Activated B cell treated with CpG ODN at 0.5 μM for 24 hours (primary cell): ENCODE results near the gene SLC25A30. TPM values are rescaled to one million over a fixed set of nuclear protein-coding genes. Genes with fewer than 3 reads are reported as not detected.

Experiments
- ATAC-seq: fragments of 200-7000 bp; cut with Tn5 transposase; one replicate; pipeline ENCODE4 v1.10.0; 2021; ENCODE audit warnings: low read depth, mild to moderate bottlenecking, moderate library complexity
- CTCF ChIA-PET: fragments of 350-600 bp; sonication (Branson Sonifier 250); formaldehyde crosslinking; loops from one replicate; lab custom pipeline; 2021; ENCODE audit warnings: antibody characterized with exemption; lab: Charles Lee
- POLR2A ChIA-PET: fragments of 350-600 bp; sonication (Branson Sonifier 250); formaldehyde crosslinking; loops from one replicate; lab custom pipeline; 2021; ENCODE audit warnings: antibody characterized with exemption; lab: Charles Lee
- DNase-seq: peaks from one replicate; pipeline ENCODE4 v3.0.0; 2022
- H3K27ac Mint-ChIP-seq: one replicate; pipeline ENCODE4 v1.8.0; 2020; ENCODE audit warnings: mixed read lengths
- H3K27me3 Mint-ChIP-seq: one replicate; pipeline ENCODE4 v1.8.0; 2021; ENCODE audit warnings: mixed read lengths
- H3K36me3 Mint-ChIP-seq: one replicate; pipeline ENCODE4 v1.8.0; 2021; ENCODE audit warnings: low read depth, mixed read lengths
- H3K4me1 Mint-ChIP-seq: one replicate; pipeline ENCODE4 v1.8.0; 2021; ENCODE audit warnings: mixed read lengths
- H3K4me3 Mint-ChIP-seq: one replicate; pipeline ENCODE4 v1.8.0; 2020; ENCODE audit warnings: mild to moderate bottlenecking, mixed read lengths
- H3K9me3 Mint-ChIP-seq: one replicate; pipeline ENCODE4 v1.8.0; 2020; ENCODE audit warnings: mixed read lengths
- intact Hi-C: fragments of 100-400 bp; cut with micrococcal nuclease; formaldehyde crosslinking; loops from one replicate; pipeline ENCODE4 v1.15.1; 2024
- total RNA-seq: library from RNA; stranded (reverse); gene quantifications from 2 replicates; pipeline ENCODE4 v1.2.3, GENCODE V29; 2022
- TF ChIP-seq, protein P1 (sequence below): fragments of 200-600 bp; IDR thresholded peaks from one replicate; pipeline ENCODE4 v1.8.0; 2022; ENCODE audit warnings: antibody characterized with exemption, mild to moderate bottlenecking

Gene SLC25A30
- total RNA-seq, 1 donor from 2014 or later, result 19.3 TPM

GRCh38 chr13:45364876-45365557 is 53.2 kb downstream of the SLC25A30 start:
- H3K36me3 Mint-ChIP-seq, result peaks cover 27% of the 10 kb centered on the region
- ATAC-seq (no peak), DNase-seq (no peak)
- H3K27ac Mint-ChIP-seq, result no peak overlapping the region
- CTCF ChIA-PET, result no interaction called here
- H3K4me3 Mint-ChIP-seq, result no peak overlapping the region
- POLR2A ChIA-PET, result no interaction called here
- TF ChIP-seq, protein P1, sequence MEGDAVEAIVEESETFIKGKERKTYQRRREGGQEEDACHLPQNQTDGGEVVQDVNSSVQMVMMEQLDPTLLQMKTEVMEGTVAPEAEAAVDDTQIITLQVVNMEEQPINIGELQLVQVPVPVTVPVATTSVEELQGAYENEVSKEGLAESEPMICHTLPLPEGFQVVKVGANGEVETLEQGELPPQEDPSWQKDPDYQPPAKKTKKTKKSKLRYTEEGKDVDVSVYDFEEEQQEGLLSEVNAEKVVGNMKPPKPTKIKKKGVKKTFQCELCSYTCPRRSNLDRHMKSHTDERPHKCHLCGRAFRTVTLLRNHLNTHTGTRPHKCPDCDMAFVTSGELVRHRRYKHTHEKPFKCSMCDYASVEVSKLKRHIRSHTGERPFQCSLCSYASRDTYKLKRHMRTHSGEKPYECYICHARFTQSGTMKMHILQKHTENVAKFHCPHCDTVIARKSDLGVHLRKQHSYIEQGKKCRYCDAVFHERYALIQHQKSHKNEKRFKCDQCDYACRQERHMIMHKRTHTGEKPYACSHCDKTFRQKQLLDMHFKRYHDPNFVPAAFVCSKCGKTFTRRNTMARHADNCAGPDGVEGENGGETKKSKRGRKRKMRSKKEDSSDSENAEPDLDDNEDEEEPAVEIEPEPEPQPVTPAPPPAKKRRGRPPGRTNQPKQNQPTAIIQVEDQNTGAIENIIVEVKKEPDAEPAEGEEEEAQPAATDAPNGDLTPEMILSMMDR, result no peak
- no peaks in the 10 kb centered on the region for H3K27me3 Mint-ChIP-seq
- peaks cover 6% of the 10 kb centered on the region for H3K9me3 Mint-ChIP-seq
- intact Hi-C loops, result no loop called here
- peaks cover 26% of the 10 kb centered on the region for H3K4me1 Mint-ChIP-seq

DNA sequence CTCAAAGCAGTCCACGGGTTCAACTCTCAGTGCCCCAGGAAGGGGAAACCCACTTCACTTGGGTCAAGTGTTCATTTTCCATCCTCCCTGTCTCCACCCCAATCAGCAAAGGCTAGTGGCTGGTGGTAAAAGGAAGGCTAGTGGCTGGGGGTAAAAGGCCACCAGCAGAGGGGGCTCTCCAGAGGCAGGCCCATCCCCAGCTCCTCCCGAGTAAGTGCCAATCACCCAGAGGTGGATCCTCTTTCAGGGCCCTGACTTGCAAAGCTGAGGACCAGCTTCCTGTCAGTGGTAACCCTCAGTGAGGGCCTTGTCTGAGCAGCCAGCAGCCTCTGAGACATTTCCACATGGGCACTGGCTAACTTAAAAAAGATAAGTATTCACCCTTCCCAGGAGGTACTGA is 55.2 kb downstream of the SLC25A30 start:
- ATAC-seq, result no peak
- no peak overlapping the region for H3K27ac Mint-ChIP-seq
- peaks cover 39% of the 10 kb centered on the region for H3K36me3 Mint-ChIP-seq

GRCh38 chr13:45361596-45362206 is 56.5 kb downstream of the SLC25A30 start:
- Mint-ChIP-seq H3K4me1 (peaks cover 2% of the 10 kb centered on the region), H3K27ac (no peak overlapping the region), H3K9me3 (peaks cover 6% of the 10 kb centered on the region), H3K4me3 (no peak overlapping the region), H3K36me3 (peaks cover 38% of the 10 kb centered on the region), H3K27me3 (no peaks in the 10 kb centered on the region)
- ChIA-PET CTCF (no interaction called here), POLR2A (no interaction called here)
- ATAC-seq (no peak), DNase-seq (no peak)
- intact Hi-C loops, result no loop called here
- TF ChIP-seq, protein P1, result no peak

More for the DNA sequence above, 55.2 kb downstream of the SLC25A30 start:
- H3K4me1 Mint-ChIP-seq, result peaks cover 15% of the 10 kb centered on the region
- H3K9me3 Mint-ChIP-seq, result peaks cover 6% of the 10 kb centered on the region
- no peak for DNase-seq
- TF ChIP-seq, protein P1, result no peak
- intact Hi-C loops, result no loop called here
- ChIA-PET POLR2A (interaction anchor here (0.5 kb wide), 1 partner anchor 15 kb away, joined by 3 read pairs; no protein-coding TSS in a partner anchor), CTCF (no interaction called here)
- no peak overlapping the region for H3K4me3 Mint-ChIP-seq
- no peaks in the 10 kb centered on the region for H3K27me3 Mint-ChIP-seq

GRCh38 chr13:45356966-45357672 is 61.1 kb downstream of the SLC25A30 start:
- Mint-ChIP-seq H3K27ac (no peak overlapping the region), H3K9me3 (no peaks in the 10 kb centered on the region), H3K4me1 (peaks cover 7% of the 10 kb centered on the region), H3K4me3 (no peak overlapping the region), H3K27me3 (no peaks in the 10 kb centered on the region), H3K36me3 (peaks cover 52% of the 10 kb centered on the region)
- no peak for ATAC-seq
- ChIA-PET POLR2A (interaction anchor here (0.6 to 1.6 kb wide), 3 partner anchors 10 to 922 kb away, joined by 3 to 8 read pairs (median 4); no protein-coding TSS in a partner anchor), CTCF (interaction anchor here (1.1 to 1.4 kb wide), 2 partner anchors 14 to 38 kb away, joined by 3 to 5 read pairs; no protein-coding TSS in a partner anchor)
- TF ChIP-seq, protein P1, result no peak
- DNase-seq, result no peak
- intact Hi-C loops, result no loop called here

DNA sequence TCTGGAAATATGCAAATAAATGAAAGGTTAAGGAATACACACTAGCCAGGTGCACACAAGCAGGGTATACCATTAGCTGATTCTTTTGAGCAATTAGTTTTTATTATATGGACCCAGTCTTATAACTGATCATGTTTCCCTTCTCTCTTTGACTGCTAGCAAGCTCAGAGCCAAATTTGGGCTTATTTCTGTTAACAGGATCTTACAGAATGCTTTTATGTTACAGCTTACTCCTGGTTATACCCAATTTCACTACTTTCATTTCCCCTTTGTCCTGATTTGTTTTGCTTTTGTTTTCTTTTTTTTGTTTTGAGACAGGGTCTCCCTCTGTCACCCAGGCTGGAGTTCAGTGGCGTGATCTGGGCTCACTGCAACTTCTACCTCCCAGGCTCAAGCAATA is 64.3 kb downstream of the SLC25A30 start:
- peak overlapping the region; percentile 15 for H3K4me3 Mint-ChIP-seq
- intact Hi-C loops, result no loop called here
- peaks cover 7% of the 10 kb centered on the region for H3K4me1 Mint-ChIP-seq
- H3K27ac Mint-ChIP-seq, result peak overlapping the region; percentile 82
- H3K36me3 Mint-ChIP-seq, result peaks cover 55% of the 10 kb centered on the region
- ATAC-seq, result peak; percentile 45
- TF ChIP-seq, protein P1, result no peak
- DNase-seq, result no peak
- no peaks in the 10 kb centered on the region for H3K27me3 Mint-ChIP-seq
- no peaks in the 10 kb centered on the region for H3K9me3 Mint-ChIP-seq
- ChIA-PET CTCF (no interaction called here), POLR2A (interaction anchor here (1.0 to 1.6 kb wide), 2 partner anchors 13 to 14 kb away, joined by 4 to 5 read pairs; partner anchors contain the start of gene TPT1)
